Nucleus accumbens (tissue), 56 donors: ENCODE results near the gene SNX30.

Experiments
- DNase-seq, 56 donors: peaks; one replicate each; lab custom pipeline; 2025; lab: John Stamatoyannopoulos, UW

Gene SNX30

GRCh38 chr9:112777914-112778313 lies 27.4 kb downstream of the SNX30 start:
- no peak for DNase-seq

DNA sequence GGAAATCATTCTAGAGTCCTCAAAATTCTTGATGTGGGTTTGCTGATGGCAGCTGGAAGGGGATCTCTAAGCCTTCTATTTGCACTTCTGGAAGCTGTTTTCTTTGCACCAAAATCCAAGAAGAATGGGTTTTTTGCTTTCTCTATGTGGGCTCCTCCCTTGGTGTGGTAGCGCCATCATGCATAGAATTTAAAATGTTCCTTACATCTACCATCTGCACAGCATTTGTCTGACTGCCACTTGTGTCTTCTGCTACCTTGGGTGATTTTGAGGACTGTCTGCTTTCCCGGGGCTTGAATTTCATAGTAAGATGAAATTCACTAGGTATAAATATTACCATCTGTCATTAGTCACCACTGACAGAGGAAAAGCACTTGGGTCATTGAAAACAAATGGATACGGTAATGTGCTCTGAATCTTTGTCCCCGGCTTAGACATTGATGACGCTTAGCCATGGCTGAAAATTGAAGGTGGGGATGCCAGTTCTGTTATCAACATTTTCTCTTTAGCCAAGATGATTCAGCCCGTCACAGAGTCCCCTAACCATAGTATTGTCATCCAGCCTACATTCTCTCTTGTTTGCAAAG lies 30.0 kb downstream of the SNX30 start:
- no peak for DNase-seq

- no peak for DNase-seq
These were observed 31.7 kb downstream of the SNX30 start for GRCh38 chr9:112782218-112782617.

DNA sequence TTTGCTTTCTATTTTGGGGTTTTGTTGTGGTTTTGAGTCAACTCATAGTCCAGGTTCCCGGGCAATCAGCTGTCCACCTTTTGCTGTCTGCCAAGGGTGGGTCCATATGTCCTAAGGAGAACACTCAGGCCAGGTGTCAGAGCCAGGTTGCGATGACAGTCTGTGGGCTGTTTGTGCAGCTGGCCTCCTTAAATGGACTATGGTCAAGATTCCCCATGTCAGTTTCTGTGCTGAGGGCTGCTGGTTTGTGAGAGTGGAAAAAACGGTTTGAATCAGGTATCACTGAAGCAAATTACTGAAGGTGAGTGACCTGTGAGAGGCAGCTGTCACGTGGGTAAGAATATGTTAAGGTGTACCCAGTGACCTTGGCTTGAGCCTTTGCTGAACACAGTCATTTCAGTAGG lies 33.0 kb downstream of the SNX30 start:
- DNase-seq: no peak

DNA sequence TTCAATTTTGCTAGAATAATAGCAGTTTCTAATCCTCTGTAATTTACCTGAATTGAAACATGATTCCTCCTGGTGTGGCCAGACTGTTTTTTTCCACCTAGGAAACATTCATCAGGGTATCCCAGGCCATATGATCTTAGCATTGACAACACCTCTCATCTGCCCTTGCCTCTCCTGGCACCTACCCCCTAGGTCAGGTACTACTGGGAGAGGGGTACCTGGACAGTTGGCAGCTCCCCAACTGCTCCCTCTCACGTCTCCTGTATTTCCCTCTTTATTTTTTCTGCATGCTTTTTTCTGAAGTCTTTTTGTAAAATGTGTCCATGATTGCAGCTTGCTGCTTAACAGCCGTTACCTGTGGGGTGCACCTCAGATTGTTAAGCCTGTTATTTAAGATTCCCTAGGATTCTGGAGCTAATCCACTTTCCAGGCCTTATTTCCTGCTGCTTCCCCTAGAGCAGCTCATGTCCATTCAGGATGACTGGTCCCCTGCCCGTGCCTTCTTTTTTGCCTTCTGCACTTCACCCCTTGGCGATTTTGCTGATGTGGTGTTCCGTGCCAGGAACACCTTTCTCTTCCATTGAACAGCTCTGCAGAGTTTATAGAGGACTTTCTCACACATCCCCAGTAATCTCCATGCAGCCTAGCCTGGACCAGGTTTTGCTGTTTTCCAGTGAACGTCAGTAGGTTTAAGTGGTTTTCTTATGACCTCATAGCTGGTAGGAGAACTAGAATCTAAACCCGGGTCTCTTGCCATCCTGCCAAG lies 33.6 kb downstream of the SNX30 start:
- no peak for DNase-seq

DNA sequence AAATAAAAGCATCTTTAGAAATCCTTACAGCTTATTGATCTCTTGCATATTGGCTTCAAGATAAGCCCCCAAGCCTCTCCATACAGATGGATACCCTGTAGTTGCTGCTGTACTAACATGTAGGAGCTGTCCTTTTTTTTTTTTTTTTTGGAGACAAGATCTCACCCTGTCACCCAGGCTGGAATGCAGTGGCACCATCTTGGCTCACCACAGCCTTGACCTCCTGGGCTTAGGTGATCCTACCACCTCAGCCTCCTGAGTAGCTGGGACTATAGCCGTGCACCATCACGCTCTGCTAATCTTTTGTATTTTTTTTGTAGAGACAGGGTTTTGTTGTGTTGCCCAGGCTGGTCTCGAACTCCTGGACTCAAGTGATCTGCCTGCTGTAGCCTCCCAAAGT lies 35.4 kb downstream of the SNX30 start:
- no peak for DNase-seq

DNA sequence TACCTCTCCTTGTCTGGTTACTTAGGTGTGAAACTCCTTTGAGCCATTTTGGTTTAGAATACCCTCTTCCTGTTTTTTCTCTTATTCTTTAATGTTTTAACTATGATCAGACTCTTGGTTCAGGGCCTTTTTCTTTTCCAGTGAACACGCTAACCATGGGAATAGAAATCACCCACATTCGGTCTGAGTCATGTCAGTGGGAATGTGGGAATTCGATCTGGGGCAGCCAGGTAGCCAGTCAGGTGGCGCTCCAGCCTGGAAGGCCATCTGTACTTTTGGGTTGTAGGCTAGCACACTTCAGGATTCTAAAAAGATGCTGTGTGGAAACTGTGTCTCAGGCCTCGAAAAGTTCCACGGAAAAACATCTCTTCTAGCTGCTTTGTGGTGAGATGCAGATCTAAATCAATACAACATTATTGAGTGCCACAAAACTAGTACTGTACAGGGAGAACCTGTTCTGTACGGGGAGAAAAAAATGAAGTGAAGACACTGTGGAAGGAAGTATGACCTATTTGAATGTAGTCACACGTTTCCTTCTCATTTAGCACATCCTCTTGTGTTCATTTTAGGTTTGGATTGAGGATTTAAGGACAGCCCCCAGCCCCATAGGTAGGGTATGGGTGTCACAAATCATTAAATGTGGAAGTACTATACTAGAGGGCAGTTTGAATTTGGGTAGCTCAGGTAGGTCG lies 36.4 kb downstream of the SNX30 start:
- DNase-seq: no peak

DNA sequence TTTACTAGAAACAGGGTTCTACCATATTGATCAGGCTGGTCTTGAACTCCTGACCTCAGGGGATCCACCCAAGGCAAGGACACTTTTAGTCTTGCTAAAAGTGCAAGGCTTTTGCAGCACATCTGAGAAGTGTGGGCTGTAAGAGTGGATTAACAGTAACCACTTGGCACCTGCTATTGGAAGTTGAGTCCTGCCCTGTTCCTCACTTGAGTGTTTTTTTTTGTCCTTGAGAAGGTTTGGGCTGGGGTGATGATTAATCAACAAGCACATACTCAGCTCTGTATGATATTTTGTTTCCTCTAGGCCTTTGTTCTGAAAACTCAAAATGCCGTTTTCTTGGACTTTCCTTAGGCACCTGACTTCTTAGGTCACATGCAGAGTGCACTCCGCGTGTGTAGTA lies 37.4 kb downstream of the SNX30 start:
- no peak for DNase-seq

- no peak for DNase-seq
These were observed 38.9 kb downstream of the SNX30 start for GRCh38 chr9:112789473-112789872.

GRCh38 chr9:112789891-112790774 lies 39.6 kb downstream of the SNX30 start:
- DNase-seq: no peak

DNA sequence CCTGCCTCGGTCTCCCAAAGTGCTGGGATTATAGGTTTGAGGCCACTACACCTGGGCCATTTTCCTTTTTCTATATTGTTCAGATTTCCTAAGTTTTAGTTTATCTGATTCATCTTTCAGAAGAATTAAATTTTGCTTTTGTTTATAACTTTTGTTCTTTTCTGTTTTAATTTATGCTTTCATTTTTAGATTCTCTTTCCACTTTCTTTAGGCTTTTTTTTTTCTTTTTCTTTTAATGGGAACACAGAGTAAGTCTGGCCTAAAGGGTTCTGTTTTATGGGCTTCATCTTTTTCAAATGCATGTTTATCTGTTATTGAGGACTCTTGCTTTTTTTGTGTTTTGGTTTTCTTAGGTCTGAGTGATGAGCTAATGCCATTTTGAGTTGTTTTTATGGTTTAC lies 42.1 kb downstream of the SNX30 start:
- no peak for DNase-seq

GRCh38 chr9:112793213-112793810 lies 42.8 kb downstream of the SNX30 start:
- DNase-seq: peak in 50 of 56 donors; percentile 7 to 84 (median 53)

DNA sequence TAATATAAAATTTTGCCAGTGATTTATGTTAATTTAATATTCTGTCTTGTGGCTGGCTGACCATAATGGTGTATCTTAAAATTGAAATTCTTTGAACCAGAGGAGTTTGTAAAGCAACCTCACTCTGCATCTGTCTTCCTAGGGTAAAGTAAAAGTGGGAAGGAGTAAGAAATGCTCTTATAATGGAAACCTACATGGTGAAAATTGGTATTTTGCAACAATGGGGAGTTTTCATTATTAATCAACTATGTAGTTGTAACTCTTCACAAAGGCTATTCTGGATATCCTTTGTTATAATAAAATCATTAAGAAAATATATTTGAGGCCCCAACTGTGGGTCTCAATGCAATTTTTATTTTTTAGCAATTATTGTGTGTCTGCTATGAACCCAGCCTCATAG lies 44.2 kb downstream of the SNX30 start:
- DNase-seq: no peak

GRCh38 chr9:112795921-112796320 lies 45.4 kb downstream of the SNX30 start:
- no peak for DNase-seq

DNA sequence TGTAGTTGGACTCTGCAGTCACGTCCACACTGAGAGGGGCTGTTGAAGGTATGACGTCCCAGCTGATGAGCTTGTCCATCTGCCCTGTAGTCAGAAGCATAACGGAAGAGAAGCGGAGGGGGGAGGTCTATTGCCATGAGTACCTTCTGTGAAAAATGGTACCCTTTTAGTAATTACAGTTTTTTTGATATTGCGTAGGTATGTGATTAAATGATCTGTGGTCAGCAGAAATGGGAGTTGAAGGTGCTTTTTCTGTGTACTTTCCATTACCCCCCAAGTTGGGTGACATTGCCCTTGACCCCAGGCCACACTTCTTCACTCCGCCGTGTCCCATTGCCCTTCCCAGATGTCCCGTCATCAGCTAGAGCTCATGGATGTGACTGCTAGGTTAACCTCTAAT lies 45.9 kb downstream of the SNX30 start:
- no peak for DNase-seq

DNA sequence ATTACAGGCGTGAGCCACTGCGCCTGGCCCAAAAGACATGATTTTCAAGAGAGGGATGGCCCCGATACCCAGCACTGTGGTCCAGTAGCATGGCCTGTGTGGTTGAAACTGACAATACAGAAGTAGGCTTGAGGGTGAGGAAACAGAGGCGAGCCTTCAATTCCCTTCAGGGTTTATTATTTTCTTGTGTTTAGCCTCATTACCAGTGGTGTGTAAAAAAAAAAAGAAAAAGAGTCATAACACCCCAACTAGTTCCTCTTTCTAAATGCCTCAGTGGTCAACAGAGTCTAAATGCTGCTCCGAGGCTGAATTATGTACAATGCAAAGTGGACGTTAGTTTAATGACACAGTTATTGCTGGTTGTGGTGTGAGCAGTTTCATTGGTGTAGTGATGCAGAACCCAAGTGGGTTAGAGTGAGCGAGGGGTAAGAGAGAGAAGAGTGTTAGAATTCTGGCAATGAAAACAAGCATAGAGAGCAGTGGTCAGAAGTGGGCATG lies 58.8 kb downstream of the SNX30 start:
- no peak for DNase-seq

GRCh38 chr9:112809906-112810305 lies 59.3 kb downstream of the SNX30 start:
- no peak for DNase-seq

DNA sequence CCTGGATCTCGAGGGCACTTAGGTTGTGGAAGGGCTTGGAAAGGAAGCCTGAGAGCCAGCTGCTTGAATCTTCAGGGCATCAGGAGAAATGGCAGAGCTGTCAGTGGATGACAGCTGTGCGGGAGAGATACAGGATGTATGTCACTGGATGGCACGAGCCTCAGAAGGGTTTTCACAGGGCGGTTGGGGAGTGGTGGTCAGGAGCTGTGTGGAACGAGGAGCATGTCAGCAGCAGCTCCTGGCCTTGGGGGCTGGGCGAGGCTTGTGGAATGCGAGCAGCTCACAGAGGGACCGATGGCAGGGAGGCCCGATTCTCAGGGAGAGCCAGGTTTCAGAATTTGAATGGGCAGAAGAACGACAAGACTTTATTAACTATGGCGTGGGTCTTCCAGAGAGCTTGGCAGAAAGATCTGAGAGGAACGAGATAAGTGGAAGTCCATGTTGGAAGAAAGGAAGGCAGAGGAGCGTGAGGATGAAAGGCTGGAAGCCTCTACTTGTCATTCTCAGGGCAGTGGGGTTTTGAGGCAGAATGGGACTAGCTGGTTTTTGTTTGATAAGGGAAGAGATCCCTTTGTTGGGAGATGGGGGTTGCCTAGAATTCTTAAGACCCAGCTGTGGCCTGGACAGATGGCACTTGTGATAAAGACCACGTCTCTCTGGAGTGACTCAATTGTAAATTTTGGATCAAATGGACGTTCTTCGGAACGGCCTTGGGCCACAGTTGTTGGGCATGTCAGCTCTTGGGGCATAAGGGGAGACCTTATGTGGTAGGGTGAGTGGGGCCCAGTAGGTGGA lies 60.3 kb downstream of the SNX30 start:
- DNase-seq: no peak

- no peak for DNase-seq
These were observed 61.0 kb downstream of the SNX30 start for GRCh38 chr9:112811518-112811917.
